Measurements from ENCODE around the gene RASEF. TPM values are rescaled to one million over a fixed set of nuclear protein-coding genes. Genes with fewer than 3 reads are reported as not detected.
"Not testable (repeated sequence)": the region's sequence is repeated elsewhere in the genome, so short reads cannot be mapped to it uniquely, and the experiment has no call there.

RASEF gene
- not detected in 2 replicates for total RNA-seq

DNA sequence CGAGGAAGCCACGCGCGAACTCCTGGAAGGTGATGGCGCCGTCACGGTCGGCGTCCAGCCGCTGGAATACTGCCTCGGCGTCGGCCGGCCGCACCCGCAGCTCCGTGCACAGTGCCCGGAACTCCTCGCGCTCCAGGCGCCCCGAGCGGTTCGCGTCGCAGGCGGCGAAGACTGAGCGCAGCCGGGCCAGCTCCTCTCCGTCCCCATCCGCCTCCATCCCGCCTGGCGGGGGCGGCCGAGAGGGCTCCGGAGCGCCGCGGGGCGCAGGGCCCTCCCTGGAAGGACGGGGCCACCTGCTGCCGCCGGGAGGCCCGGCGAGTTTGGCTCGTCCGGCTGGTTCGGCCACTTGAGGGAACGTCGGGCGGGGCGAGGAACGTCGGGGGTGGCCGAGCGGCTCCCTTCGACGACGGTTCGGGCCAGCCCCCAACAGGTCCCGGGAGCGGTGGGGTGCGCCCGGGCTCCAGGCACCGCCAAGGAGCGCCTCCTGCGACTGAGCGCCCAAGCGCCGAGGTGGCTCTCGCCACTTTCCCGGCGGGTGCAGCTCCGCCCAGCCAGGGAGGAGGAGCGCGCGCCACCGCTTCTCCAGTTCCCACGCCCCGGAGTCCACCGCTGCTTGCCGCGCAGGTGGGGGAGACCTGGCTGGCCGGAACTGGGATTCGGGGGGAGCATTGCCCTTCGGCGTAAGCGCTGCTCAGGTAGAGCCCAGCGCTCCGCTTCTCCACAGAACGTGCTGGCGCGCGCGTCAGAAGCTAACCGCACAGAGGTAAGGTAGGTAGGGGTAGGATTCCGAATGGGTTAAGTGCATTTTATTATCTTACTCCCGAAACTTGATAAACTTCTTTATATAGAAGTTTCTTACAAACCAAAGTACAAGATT lies at the start of gene RASEF:
Gene RASEF, minus strand, starts transcription at position 492 of the 877 bp plus-strand sequence. Its CDS starts 275 bp downstream, at position 217.
- Mint-ChIP-seq H3K4me1 (ENCODE audit: low read depth) (no peaks in the 10 kb centered on the region), H3K36me3 (ENCODE audit: low read depth) (peaks cover 1% of the 10 kb centered on the region), H3K27ac (no peak within 1 kb of the TSS), H3K27me3 (ENCODE audit: insufficient read depth) (peaks cover 24% of the 10 kb centered on the region), H3K9me3 (no peaks in the 10 kb centered on the region), H3K4me3 (no peak within 1 kb of the TSS)
- intact Hi-C loops (cut with micrococcal nuclease): no loop called here
- DNase-seq (ENCODE audit: low spot score): no peak

DNA sequence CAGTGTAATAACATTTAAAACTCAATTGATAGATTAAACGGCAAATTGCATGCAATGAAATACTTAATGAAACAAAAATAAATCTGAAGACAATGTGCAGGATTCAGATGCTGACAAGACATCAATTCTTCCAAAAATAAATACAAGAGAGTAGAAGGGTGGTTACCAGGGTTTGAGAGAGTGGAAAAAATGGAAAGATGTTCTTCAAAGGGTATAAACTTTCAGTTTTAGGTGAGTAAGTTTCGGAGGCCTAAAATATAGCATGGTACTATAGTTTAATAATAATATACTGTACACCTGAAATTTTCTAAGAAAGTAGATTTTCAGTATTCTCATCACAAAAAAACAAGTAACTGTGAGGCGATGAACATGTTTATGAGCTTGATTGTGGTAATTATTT lies 48.2 kb upstream of the RASEF start:
- DNase-seq (ENCODE audit: low spot score): no peak
- intact Hi-C loops (cut with micrococcal nuclease): no loop called here
- Mint-ChIP-seq H3K4me1 (ENCODE audit: low read depth) (no peaks in the 10 kb centered on the region), H3K27me3 (ENCODE audit: insufficient read depth) (no peaks in the 10 kb centered on the region), H3K27ac (no peak overlapping the region), H3K4me3 (no peak overlapping the region), H3K36me3 (ENCODE audit: low read depth) (no peaks in the 10 kb centered on the region), H3K9me3 (peaks cover 20% of the 10 kb centered on the region)

- Mint-ChIP-seq H3K9me3 (peaks cover 13% of the 10 kb centered on the region), H3K36me3 (ENCODE audit: low read depth) (no peaks in the 10 kb centered on the region), H3K27me3 (ENCODE audit: insufficient read depth) (no peaks in the 10 kb centered on the region), H3K4me3 (no peak overlapping the region), H3K4me1 (ENCODE audit: low read depth) (no peaks in the 10 kb centered on the region), H3K27ac (no peak overlapping the region)
- intact Hi-C loops (cut with micrococcal nuclease): no loop called here
- DNase-seq (ENCODE audit: low spot score): no peak
These were observed 46.4 kb upstream of the RASEF start for GRCh38 chr9:83109296-83109695.

DNA sequence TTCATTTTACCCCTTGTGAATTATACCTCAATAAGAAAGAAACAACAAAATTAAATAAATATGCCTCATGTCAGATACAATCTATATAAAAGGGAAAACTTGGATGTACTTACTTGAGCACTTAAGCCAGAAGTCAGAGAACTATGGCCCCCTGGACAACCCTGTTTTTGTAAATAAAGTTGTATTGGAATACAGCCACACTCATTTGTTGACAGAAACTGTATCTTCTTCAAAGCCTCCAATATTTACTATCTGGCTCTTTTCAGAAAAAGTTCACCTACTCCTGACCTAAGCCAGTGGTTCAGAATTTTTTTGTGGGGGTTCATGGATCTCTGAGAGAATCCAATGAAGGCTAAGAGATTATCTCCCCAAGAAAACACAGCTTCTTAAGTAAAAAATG lies 45.3 kb upstream of the RASEF start:
- Mint-ChIP-seq H3K4me1 (ENCODE audit: low read depth) (no peaks in the 10 kb centered on the region), H3K36me3 (ENCODE audit: low read depth) (no peaks in the 10 kb centered on the region), H3K27me3 (ENCODE audit: insufficient read depth) (no peaks in the 10 kb centered on the region), H3K27ac (no peak overlapping the region), H3K4me3 (no peak overlapping the region), H3K9me3 (peaks cover 2% of the 10 kb centered on the region)
- intact Hi-C loops (cut with micrococcal nuclease): no loop called here
- DNase-seq (ENCODE audit: low spot score): no peak

- Mint-ChIP-seq H3K27me3 (ENCODE audit: insufficient read depth) (no peaks in the 10 kb centered on the region), H3K4me3 (no peak overlapping the region), H3K9me3 (no peaks in the 10 kb centered on the region), H3K36me3 (ENCODE audit: low read depth) (no peaks in the 10 kb centered on the region), H3K4me1 (ENCODE audit: low read depth) (no peaks in the 10 kb centered on the region), H3K27ac (no peak overlapping the region)
- no peak for DNase-seq (ENCODE audit: low spot score)
- intact Hi-C loops (cut with micrococcal nuclease): loop anchor here (2.0 kb wide), 1 partner anchor 152 kb away; no protein-coding TSS in a partner anchor
These were observed 43.8 kb upstream of the RASEF start for GRCh38 chr9:83106772-83107171.

DNA sequence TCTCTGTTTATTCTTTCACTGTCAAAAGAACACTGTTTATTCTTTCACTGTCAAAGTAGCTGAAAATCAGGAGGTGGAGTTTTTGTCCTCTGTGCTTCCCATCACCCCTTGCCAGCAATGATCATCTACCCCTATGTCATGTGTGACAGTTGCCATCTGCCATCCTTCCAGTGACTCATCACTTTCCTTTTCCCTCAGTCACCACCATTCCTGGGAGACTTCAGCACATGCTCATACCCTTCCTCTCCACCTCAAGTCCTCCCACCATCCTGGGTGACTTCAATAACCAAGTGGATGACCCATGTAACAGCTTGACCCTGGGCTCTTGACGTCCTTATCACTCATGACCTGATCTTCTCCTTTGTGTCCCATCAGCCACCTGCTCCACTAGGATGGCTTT lies 43.3 kb upstream of the RASEF start:
- Mint-ChIP-seq H3K27me3 (ENCODE audit: insufficient read depth) (no peaks in the 10 kb centered on the region), H3K27ac (no peak overlapping the region), H3K4me1 (ENCODE audit: low read depth) (no peaks in the 10 kb centered on the region), H3K36me3 (ENCODE audit: low read depth) (no peaks in the 10 kb centered on the region), H3K4me3 (no peak overlapping the region), H3K9me3 (no peaks in the 10 kb centered on the region)
- intact Hi-C loops (cut with micrococcal nuclease): loop anchor here (2.0 kb wide), 1 partner anchor 153 kb away; no protein-coding TSS in a partner anchor
- DNase-seq (ENCODE audit: low spot score): no peak

DNA sequence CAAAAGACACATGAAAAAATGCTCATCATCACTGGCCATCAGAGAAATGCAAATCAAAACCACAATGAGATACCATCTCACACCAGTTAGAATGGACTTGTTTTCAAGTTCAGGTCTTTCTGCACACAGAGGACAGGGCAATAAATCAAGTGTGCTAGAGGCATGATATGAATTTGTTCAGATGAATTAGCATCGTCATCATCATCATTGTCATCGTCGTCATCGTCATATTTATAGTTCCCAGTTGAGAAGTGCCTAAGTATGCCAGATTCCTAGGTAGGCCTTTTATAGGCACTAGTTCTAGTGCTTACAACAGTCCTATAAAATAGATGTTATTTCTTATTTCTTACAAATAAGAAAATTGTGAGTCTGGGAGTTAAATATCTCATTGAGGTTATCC lies 34.7 kb upstream of the RASEF start:
- Mint-ChIP-seq H3K27ac (no peak overlapping the region), H3K36me3 (ENCODE audit: low read depth) (no peaks in the 10 kb centered on the region), H3K27me3 (ENCODE audit: insufficient read depth) (no peaks in the 10 kb centered on the region), H3K4me3 (no peak overlapping the region), H3K4me1 (ENCODE audit: low read depth) (no peaks in the 10 kb centered on the region), H3K9me3 (peaks cover 4% of the 10 kb centered on the region)
- intact Hi-C loops (cut with micrococcal nuclease): loop anchor here (10.0 kb wide), 1 partner anchor 57 kb away; no protein-coding TSS in a partner anchor
- no peak for DNase-seq (ENCODE audit: low spot score)

DNA sequence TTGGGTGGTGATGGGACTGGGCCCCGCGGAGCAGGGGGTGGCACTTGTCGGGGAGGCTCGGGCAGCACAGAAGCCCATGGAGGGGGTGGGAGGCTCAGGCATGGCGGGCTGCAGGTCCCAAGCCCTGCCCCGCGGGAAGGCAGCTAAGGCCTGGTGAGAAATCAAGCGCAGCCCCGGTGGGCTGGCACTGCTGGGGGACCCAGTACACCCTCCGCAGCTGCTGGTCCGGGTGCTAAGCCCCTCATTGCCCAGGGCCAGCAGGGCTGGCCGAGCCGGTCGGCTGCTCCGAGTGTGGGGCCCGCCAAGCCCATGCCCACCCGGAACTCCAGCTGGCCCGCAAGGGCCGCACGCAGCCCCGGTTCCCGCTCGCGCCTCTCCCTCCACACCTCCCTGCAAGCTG lies 30.4 kb upstream of the RASEF start:
- intact Hi-C loops (cut with micrococcal nuclease): loop anchor here (10.0 kb wide), 1 partner anchor 61 kb away; no protein-coding TSS in a partner anchor
- not testable (repeated sequence) for H3K27ac Mint-ChIP-seq; H3K27me3 Mint-ChIP-seq (ENCODE audit: insufficient read depth); H3K4me3 Mint-ChIP-seq; DNase-seq (ENCODE audit: low spot score); H3K36me3 Mint-ChIP-seq (ENCODE audit: low read depth); H3K4me1 Mint-ChIP-seq (ENCODE audit: low read depth); H3K9me3 Mint-ChIP-seq

DNA sequence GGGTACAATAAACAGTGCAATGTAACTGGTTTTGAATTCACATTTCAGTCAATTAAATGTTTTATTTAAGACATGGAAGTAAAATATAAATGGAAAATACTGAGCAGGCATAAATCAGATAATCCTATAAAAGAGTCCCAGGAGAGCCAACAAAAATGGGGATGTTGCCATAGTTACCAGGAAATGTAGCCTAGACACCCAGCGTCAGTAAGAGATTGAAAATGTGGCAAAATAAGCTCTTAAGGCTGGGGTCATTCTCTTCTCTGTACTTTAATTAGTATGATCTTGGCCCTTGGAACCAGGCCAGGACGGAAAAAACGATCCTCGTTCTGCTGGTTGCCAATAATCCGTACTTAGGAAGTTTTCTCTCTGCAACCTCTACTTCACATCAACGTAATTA lies 18.9 kb upstream of the RASEF start:
- no peaks in the 10 kb centered on the region for H3K36me3 Mint-ChIP-seq (ENCODE audit: low read depth)
- no peak for DNase-seq (ENCODE audit: low spot score)
- intact Hi-C loops (cut with micrococcal nuclease): no loop called here
- no peak overlapping the region for H3K27ac Mint-ChIP-seq
- no peaks in the 10 kb centered on the region for H3K4me1 Mint-ChIP-seq (ENCODE audit: low read depth)
- no peaks in the 10 kb centered on the region for H3K9me3 Mint-ChIP-seq
- H3K27me3 Mint-ChIP-seq (ENCODE audit: insufficient read depth): no peaks in the 10 kb centered on the region
- no peak overlapping the region for H3K4me3 Mint-ChIP-seq

DNA sequence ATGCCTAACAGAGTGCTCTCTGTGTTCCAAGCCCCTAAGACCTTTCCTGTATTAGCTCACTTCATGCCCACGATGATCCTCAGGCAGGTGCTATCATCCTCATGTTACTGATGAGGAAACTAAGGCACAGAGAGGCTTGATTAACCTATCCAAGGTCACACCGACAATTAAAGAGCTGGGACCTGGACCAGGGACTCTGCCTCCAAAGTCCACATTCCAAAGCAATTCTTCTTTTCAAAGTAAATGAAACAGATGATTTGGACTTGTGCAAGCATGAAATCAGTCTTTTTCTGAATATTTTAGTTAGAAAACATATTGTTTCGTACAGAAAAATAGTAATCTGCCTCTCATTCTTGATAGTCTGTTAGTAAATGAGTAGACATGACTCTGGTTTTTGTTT lies 18.1 kb upstream of the RASEF start:
- H3K4me1 Mint-ChIP-seq (ENCODE audit: low read depth): no peaks in the 10 kb centered on the region
- no peaks in the 10 kb centered on the region for H3K9me3 Mint-ChIP-seq
- no peak overlapping the region for H3K27ac Mint-ChIP-seq
- no peaks in the 10 kb centered on the region for H3K36me3 Mint-ChIP-seq (ENCODE audit: low read depth)
- intact Hi-C loops (cut with micrococcal nuclease): no loop called here
- no peak overlapping the region for H3K4me3 Mint-ChIP-seq
- no peak for DNase-seq (ENCODE audit: low spot score)
- no peaks in the 10 kb centered on the region for H3K27me3 Mint-ChIP-seq (ENCODE audit: insufficient read depth)

- H3K36me3 Mint-ChIP-seq (ENCODE audit: low read depth); DNase-seq (ENCODE audit: low spot score); H3K27me3 Mint-ChIP-seq (ENCODE audit: insufficient read depth); H3K4me1 Mint-ChIP-seq (ENCODE audit: low read depth); H3K4me3 Mint-ChIP-seq; intact Hi-C loops (cut with micrococcal nuclease); H3K9me3 Mint-ChIP-seq; H3K27ac Mint-ChIP-seq: not testable (repeated sequence)
These were observed 13.0 kb upstream of the RASEF start for GRCh38 chr9:83075932-83076331.

GRCh38 chr9:83072498-83072897 lies 9.6 kb upstream of the RASEF start:
- H3K9me3 Mint-ChIP-seq; H3K36me3 Mint-ChIP-seq (ENCODE audit: low read depth); H3K27ac Mint-ChIP-seq; H3K4me1 Mint-ChIP-seq (ENCODE audit: low read depth); intact Hi-C loops (cut with micrococcal nuclease); DNase-seq (ENCODE audit: low spot score); H3K27me3 Mint-ChIP-seq (ENCODE audit: insufficient read depth); H3K4me3 Mint-ChIP-seq: not testable (repeated sequence)

GRCh38 chr9:83071626-83072025 lies 8.7 kb upstream of the RASEF start:
- Mint-ChIP-seq H3K9me3 (no peaks in the 10 kb centered on the region), H3K27me3 (ENCODE audit: insufficient read depth) (no peaks in the 10 kb centered on the region), H3K4me1 (ENCODE audit: low read depth) (no peaks in the 10 kb centered on the region), H3K4me3 (no peak overlapping the region), H3K36me3 (ENCODE audit: low read depth) (no peaks in the 10 kb centered on the region), H3K27ac (no peak overlapping the region)
- no peak for DNase-seq (ENCODE audit: low spot score)
- intact Hi-C loops (cut with micrococcal nuclease): no loop called here

All from activated T-helper 1 cell treated with anti-CD3 and anti-CD28 coated beads, Interleukin-12 subunit alpha, Interleukin-12 subunit beta, Interleukin-2, Interleukin-4 antibody, amounts not matched to agents 30 ng/mL and 10 ng/mL and 1 ng/mL, durations not matched to agents 14 hours and 24 hours and 36 hours (primary cell).